Ovary (tissue), 3 donors: ENCODE measurements around the gene C14orf93.

ENCODE experiments used
- CTCF ChIP-seq, 3 donors: fragments of 450-650 bp in 2 of 3; fragments of 200-600 bp in 1 of 3; IDR thresholded peaks; one replicate each; pipeline versions ENCODE4 v1.5.1 to v1.8.0; 2016 to 2022; ENCODE audit warnings: antibody characterized with exemption in 3 of 3, mild to moderate bottlenecking in 1 of 3
- POLR2A ChIP-seq: fragments of 450-650 bp; IDR thresholded peaks from one replicate; pipeline ENCODE4 v1.6.1; 2017; ENCODE audit warnings: antibody characterized with exemption, mild to moderate bottlenecking, moderate library complexity
- donor health status: DM: no; HTN: no; CAD: no.

DNA sequence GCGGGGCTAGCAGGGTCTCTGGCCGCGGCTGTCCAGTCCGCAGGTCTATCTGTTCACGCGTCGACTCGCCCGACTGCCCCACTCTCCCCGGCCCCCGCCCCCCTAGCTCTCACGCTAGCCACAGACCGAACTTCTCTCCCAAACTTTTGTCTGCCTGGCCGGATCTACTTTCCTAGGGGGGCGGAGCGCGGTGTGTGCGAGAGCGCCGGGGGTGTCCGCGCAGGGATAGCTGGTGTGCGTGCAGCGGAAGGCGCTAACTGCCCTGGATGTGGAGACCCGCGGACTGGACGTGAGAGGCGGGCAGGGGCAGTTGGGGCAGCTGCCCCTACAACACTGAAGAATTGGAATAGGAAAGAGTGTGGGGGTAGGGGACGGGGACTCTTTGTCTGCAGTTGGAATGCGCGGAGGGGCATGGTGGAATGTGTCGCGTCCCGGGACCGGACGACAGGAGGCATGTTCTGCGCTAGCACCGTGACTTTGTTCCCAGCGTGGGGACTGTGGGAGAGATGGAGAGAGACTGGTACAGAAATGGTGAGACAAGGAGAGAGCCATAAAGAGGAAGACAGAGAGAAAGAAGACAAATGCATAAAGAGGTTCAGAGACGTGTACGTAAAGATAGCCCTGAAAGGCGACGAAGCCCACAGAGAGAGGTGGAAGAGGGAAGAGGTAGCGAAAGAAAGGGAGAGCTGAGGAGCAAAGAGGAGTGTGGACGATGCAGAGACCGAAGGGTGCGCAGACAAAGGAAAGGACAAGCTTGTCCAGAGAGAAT lies 27.3 kb downstream of the C14orf93 start, which contains the start of gene AJUBA:
- TF ChIP-seq POLR2A (peak; percentile 47), CTCF (IDR thresholded peaks at IDR 0.05) (no peak)
